HG03066 (cell line): ENCODE measurements around the gene KLHL17.
"Not testable (repeated sequence)": the region's sequence is repeated elsewhere in the genome, so short reads cannot be mapped to it uniquely, and the experiment has no call there.

Experiments used
- ATAC-seq: cut with Tn5 transposase; IDR thresholded peaks from one replicate; pipeline ENCODE4 v1.9.1; 2021; ENCODE audit warnings: low read depth; ENCODE audit not compliant: unreplicated experiment

KLHL17 gene

DNA sequence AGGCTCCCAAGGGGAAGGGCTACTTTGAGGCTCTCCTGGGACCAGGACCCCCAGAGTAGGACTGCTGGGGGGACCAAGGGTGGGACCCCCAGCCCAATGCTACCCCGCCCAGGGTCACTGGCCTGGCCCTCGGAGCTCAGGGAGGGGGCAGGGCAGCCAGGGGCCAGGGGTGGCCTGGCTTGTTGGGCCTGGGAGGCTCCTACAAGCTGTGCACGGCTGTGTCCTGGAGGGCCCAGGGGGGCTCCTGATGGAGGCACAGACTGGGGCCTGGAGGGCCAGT is 37.3 kb downstream of the KLHL17 start:
- ATAC-seq: no peak

DNA sequence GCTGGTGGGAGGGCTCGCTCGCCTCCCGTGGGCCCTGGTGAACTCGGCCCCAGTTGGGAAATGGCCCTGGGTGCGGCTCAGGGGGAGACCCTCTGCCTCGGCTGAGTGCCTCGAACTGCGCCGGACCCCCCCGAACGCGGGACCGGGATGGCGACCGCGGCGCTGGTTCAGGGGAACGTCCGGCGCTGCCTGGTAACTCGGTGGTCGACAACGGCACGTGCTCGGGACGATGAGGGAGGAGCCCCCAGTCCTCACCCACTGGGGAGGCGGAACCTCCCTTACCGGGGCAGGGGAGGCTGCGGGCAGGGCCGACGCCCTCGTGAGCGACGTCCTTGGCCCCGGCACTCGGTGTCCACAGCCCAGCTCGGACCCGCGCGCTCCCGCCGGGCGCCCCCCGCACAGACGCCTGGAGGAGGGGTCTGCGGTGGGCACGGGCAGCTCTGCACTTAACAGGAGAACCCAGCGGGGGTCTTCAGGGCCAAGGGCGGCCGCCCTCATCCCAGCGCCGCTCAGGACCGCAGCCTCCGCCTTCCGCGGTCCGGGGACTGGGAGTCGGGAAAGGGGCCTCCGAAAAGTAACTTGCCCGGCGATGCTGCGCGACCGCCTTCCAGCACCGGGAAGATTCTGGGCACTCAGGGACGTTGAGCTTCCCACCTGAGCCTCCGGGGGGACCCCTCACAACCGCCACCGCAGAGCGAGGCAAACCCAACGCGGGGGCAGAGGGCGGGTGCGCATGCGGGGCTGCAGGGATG is 37.8 kb downstream of the KLHL17 start:
- no peak for ATAC-seq

DNA sequence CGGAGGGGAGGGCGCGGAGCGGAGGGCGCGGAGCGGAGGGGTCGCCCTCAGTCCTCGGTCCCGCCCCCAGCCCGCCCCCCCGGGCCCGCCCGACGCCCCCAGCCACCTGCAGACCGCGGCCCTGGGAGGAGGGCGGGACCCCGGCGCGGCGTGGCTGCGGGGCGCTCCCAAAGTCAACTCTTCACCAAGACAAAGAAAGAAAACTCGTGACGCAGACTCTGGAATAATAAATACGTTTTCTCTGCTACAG is 38.3 kb downstream of the KLHL17 start:
- ATAC-seq: no peak

DNA sequence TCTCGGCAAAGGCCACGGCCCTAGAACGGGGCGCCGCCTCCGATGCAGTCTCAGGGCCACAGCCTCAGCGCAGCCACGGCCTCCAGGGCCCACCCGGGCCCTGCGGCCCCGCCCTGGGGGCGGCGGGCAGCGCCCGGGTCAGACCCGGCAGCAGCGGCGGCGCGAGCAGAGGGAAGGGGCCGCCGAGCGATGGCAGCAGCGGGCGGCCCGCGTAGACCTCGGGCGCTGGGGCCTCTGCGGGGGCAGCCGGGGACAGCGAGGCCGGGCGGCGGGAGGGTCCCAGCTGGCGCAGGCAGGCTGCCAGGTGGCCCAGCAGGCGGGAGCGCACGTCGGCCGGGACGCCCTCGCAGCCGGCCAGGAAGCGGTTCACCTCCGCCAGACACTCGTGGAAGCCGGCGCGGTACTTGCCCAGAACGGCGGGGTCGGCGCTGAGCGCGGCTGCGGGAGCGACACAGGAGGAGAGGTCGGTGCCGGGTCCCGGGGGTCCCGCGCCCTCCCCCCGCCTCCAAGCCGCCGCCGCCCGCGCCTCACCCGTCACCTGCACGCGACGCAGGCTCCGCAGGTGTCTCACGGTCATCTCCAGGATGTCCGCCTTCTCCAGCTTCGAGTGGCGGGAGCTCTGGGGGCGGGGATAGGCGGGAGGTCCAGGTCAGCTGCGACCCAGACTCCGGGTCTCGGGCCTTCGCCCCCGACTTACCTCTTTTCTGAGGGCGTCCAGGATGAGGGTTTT is 38.8 kb downstream of the KLHL17 start:
- no peak for ATAC-seq

DNA sequence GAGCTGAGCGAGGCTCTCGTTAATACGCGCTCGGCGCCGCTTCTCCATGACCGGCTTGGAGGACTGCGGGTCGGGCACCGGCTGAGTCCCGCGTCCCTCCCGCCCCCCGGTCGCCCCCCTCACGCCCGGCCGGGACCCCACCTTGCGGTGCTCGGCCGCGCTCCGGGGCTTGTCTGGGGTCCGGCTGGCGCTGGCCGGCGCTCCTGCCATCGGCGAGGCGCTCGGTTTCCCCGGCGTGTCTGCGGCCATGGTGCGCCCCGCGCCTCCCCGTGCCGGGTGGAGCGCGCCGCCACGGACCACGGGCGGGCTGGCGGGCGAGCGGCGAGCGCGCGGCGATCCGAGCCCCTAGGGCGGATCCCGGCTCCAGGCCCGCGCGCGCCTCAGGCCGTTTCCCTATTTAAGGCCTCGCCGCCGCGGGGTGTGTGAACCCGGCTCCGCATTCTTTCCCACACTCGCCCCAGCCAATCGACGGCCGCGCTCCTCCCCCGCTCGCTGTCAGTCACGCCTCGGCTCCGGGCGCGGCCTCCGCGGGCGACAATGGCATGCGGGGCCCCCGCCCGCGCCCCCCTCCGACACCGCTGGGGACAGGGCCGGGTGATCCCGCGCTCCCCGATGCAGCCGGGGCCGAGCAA is 39.5 kb downstream of the KLHL17 start, which contains the start of gene HES4:
TSS of gene HES4 (minus strand) at position 373 of the 632 bp plus-strand sequence. CDS start at position 249, 124 bp downstream.
- ATAC-seq: no peak

DNA sequence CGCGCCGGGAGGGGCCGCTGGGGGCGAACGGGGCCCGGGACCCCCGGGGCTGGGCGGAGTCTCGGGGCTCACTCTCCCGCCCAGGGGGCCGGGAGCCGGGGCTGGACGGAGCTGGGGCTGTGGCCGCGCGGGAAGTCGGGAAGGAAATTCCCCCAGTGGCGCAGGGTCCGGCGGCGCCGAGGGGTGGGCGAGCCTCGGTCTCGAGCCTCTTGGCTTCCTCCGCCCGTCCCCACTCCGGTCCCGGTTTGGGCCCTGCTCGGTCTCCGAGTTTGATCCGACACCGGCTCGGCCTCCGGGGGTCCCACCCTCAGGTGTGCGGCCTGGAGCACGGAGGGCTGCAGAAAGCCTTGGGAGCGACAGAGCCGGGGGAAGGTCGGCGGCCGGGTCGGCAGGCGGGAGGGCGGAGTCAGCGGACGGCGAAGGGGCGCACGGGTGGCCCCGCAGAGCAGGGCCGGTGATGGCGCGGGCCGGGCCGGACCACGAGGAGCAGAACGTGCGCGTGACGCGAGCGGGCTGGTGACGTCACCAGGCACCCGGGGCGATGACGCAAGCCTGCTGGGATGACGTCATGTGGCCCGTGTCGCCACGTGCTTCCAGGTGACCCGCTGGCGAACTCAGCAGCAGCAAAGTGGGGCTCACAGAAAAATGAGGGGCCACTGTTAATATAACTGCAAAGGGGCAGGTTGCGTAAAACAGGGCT is 40.1 kb downstream of the KLHL17 start:
- ATAC-seq: no peak

DNA sequence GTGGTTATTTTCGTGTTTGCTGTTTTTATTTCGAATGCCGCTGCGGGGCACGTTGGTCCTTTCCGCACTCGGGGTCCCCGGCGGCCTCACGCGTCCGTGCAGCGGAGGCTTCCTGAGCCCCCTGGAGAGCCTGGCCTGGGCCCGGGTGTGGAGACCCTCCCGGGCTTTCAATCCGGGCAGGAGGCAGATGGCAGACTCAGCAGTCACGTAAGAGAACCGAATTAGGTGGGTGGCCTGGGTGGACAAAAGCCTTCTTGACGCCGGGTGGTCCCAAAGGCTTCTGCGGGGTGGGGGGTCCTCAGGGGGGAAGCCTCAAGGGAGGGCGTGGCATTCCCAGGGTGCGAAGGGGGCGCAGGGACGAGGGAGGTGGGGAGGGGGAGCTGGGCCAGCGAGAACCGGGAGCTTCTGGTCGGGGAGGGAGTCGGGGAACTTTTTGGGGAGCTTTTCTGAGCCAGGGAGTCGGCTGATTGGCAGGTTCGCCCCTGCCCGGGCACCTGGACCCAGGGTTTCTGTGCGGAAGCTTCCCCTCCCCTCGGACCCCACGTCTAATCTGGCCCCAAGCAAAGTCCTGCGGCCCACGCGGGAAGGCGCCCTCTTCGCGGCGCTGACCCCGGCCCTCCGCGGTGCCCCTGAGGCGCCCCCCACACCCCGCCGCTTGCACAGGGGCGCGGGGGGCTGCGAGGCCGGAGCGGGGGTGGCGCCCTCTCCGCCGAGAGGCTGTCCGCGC is 40.8 kb downstream of the KLHL17 start:
- no peak for ATAC-seq

DNA sequence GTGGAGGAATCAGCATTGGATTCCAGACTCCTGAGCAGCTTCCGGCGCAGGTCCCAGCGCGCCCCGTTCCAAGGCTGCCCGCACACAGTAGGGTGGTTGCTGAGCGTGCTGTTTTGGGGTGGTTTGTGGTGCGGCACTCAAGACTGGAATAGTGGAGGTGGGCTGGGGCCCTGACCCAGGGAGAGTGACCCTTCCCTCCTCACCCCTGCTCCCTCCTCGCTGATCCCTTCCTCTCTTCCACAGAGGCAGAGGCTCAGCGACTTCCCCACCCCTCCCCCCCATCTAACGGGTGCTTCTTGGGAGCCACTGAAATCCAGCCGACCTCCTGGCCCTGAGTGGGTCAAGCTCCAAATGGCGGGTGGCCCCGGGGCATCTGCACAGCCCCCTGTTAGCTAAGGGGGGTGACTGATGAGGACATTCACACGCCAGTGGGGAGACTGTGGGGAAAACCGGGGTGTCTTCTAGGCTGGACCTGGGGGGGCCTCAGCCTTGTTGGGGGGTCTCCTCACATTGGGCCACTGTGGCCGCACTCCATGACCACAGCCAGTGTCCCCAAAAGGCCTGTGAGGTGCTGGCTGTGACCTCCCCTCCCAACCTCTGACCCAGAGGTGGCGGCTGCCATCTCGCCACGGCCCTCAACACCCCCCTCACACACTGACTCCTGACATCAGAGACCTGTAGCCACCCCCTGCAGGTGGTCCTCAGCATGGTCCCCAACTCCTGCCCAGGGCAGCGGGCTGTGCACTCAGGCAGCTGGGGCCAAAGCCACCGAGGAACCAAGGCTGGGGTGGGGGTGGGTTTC is 43.4 kb downstream of the KLHL17 start:
- no peak for ATAC-seq

DNA sequence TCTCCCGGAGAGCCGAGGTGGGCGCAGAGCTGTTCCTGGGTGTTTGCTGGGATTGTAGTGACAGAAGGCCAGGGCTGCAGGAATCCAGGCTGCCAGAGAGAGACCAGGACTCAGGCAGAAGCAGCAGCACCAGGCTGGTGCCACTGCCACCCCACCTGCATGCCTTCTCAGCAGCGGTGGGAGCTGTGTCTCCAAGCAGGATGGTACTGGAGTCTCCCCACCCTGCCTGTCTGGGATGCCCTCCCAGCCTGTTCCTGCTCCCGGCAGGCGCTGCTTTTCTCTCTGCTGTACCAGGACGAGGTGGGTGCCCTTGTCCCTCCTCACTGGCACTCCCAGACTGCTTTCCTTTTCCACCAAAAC is 44.0 kb downstream of the KLHL17 start:
- no peak for ATAC-seq

DNA sequence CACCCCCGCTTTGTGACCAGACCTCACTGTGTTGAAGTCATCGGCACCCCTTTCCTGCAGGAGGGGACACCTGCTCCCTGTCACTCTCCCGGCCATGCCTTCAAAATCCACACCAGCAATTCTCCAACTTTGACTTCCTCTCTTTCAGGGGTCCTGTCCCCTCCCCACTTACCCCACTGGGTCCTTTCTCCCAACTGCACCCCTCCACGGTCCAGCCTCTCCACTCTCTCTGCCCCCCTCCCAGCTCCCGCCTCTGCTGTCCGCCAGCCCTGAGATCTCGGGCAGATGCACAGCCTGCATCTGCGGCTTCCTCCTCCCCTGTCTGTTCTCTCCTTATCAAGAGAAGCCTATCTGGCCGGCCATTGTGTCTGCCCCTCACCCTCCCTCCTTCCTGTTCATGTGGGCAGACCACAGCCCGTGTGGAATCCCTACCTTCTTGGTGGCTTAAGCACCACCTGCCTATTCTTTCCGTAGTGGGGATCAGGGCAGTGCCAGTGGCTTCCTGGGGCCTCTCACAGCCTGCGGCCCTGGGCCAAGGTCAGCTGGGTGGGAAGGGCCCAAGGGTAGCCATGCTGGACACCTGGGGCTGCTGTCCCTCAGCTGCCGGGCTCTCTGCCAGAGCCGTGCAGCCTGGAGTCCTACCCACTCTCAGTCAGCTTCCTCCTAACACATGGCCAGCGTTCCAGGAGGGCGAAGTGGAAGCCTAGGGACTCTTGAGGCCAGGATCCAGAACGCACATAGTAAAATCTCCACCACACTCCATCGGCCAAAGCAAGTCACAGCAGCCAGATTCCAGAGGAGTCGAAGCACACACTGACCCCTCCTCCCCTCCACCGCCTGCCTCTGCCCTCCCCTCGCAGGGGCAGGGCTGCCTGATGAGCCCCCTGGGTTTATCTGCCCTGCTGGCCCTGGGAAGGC is 44.7 kb downstream of the KLHL17 start:
- ATAC-seq: no peak

DNA sequence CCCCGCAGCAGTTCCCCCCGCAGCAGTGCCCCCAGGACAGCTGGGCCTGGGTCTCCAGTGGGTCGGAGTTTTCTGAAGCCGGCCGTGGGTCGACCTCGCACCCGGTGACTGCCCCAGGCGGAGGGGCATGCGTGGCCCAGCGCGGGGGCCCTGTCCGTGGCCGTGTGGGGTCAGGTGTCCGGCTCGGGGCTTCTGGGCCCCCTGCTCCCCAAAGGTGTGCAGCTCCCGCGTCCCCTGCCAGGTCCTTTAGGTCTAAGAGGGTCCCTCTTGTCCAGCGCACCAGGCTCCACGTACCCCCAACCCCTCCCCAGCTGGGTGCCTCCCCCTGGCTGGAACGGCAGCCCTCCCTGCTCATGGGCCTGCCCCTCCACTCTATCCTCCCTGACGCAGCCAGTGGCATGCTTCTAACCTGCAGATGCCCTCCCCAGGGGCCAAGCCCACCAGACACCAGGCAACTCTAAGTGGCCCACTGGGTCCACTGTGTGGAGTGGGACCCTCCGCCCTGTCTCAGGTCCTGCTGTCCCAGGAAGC is 45.5 kb downstream of the KLHL17 start:
- ATAC-seq: no peak

DNA sequence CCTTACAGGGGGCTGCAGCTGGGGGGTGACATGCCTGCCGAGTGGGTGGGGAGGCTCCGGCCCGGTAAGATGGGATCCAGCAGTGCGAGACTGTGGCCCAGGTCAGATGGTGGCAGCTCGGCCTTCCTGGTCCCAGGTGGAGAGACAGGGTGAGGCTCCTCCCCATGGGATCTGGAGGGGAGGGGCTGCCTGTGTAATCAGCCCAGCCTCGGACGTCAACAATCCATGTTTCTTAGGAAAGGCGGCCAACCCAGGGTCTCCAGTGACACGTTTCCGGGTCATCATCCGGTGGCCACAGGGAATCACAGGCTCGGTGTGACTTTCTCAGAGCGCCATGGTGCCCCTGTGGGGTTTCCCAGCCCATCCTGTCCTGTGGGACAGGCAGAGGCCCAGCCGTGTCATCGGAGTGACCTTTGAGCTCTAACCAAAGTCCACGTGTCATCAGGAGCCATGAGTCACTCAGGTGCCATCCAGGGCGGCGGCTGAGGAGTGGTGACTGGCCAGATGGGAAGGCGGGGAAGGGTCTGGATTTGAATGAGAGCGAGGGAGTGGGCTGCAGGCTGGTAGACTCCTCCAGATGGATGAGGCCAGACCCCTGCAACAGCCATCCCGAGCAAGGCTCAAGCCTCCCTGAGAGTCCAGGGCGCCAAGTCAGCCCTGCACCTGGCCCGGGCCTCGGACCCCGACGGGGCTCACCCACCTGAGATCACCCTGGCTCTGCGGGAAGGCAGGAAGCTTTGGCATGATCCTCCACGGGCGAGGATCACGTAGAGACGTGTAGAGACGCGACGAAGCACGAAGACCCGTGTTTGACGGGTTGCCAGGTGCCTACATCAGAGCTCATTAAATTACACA is 46.1 kb downstream of the KLHL17 start:
- no peak for ATAC-seq

DNA sequence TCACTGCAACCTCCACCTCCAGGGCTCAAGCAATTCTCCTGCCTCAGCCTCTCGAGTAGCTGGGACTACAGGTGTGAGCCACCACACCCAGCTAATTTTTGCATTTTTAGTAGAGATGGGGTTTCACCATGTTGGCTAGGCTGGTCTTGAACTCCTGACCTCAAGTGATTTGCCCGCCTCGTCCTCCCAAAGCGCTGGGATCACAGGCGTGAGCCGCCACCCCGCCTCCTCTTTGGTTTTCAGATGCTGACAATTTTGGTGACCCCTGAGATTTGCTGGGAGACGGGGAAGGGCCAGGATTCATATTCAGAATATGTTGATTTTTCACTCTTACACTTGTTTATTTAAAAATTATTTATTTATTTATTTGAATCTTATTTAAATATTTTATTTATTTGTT is 49.7 kb downstream of the KLHL17 start:
- ATAC-seq: not testable (repeated sequence)

DNA sequence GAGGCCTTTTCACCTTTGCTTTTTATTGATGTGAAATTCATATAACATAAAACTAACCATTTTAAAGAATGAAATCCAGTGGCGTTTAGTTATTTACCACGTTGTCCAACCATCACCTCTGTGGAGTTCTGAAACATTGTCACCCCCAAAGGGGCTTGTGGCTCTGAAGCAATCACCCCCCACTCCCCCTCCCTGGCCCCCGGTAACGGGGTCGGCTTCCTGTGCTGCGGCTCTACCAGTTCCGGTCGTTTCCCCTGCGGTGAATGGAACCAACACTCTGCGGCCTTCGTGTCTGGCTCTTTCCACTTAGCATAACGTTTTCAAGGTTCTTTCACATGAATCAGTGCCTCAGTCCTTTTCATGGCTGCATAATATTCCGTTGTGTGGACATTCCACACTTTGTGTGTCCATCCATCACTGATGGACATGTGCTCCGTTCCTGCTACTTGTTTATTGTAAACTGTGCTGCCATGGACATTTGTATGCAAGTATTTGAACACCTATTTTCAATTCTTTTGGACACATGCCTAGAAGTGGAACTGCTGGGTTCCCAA is 51.1 kb downstream of the KLHL17 start:
- no peak for ATAC-seq

DNA sequence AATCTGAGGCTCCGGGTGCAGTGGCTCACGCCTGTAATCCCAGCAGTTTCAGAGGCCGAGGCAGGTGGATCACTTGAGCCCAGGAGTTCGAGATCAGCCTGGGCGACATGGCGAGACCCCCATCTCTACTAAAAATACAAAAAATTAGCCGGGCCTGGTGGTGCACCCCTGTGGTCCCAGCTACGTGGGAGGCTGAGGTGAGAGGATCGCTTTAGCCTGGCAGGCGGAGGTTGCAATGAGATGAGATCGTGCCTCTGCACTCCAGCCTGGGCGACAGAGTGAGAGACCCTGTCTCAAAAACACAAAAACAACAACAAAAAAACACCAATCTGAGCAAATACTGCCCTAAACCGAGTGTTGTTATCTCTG is 52.3 kb downstream of the KLHL17 start:
- ATAC-seq: not testable (repeated sequence)

DNA sequence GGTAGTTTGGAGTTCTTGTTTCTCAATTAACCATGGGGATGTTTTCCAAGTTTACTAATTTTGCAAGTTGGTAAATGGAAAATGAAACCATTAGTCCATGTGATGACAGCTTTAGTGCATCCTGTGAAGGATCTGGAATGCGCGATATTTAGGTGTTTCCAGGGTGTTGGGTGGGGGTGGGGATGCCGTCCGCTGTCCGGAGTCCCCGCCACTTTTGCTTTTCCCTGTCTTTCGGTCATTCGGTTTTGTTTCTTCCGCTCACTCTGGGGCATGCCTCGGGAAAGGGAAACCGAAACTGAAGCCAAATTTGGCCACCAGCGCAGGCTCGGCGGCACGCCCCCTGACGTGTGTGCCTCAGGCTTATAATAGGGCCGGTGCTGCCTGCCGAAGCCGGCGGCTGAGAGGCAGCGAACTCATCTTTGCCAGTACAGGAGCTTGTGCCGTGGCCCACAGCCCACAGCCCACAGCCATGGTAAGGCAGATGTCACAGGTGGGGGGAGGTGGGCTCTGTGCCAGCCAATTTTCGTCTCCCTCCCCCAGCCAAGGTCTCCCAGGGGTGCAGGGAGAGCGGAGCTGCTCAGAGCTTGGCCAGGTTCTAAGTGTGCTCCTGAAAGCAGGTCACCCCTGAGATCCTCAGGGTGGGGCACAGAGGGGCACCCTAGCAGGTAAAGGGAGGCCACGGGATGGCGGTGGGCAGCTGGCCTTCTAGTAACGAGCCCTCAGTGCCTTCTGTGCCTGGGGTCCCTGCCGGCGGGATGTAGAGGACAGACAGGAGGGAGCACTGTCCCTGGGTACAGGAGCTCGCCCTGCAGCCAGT is 52.9 kb downstream of the KLHL17 start, which contains the start of gene ISG15:
TSS of gene ISG15 (plus strand) at position 393 of the 817 bp plus-strand sequence. CDS start at position 470, 77 bp downstream.
- peak; percentile 62 for ATAC-seq
